CD1c-positive myeloid dendritic cell (primary cell): ENCODE results near the gene SLC1A7.

Source experiments
- DNase-seq: peaks from one replicate; pipeline ENCODE4 v3.0.0-alpha.2; 2016; ENCODE audit errors: extremely low spot score

SLC1A7 gene

GRCh38 chr1:53076721-53077598, 65.5 kb downstream of the SLC1A7 start:
- no peak for DNase-seq

GRCh38 chr1:53076165-53076564, 66.3 kb downstream of the SLC1A7 start:
- no peak for DNase-seq

- no peak for DNase-seq
Measured at GRCh38 chr1:53075761-53076163, 66.7 kb downstream of the SLC1A7 start.

GRCh38 chr1:53075206-53075605, 67.2 kb downstream of the SLC1A7 start:
- no peak for DNase-seq

GRCh38 chr1:53074313-53075154, 67.9 kb downstream of the SLC1A7 start:
- no peak for DNase-seq

GRCh38 chr1:53073868-53074311, 68.5 kb downstream of the SLC1A7 start:
- DNase-seq: no peak

- no peak for DNase-seq
Measured at GRCh38 chr1:53073287-53073686, 69.2 kb downstream of the SLC1A7 start.

- no peak for DNase-seq
Measured at GRCh38 chr1:53071915-53072314, 70.5 kb downstream of the SLC1A7 start.

GRCh38 chr1:53071167-53071865, 71.1 kb downstream of the SLC1A7 start:
- DNase-seq: no peak

GRCh38 chr1:53070621-53071020, 71.8 kb downstream of the SLC1A7 start:
- DNase-seq: no peak

- no peak for DNase-seq
Measured at GRCh38 chr1:53069663-53070327, 72.6 kb downstream of the SLC1A7 start.

- no peak for DNase-seq
Measured at GRCh38 chr1:53069265-53069662, 73.2 kb downstream of the SLC1A7 start.

GRCh38 chr1:53068314-53069099, 73.9 kb downstream of the SLC1A7 start:
- DNase-seq: no peak

GRCh38 chr1:53067886-53068285, 74.6 kb downstream of the SLC1A7 start:
- DNase-seq: no peak

- no peak for DNase-seq
Measured at GRCh38 chr1:53066891-53067738, 75.3 kb downstream of the SLC1A7 start.

GRCh38 chr1:53066488-53066887, 76.0 kb downstream of the SLC1A7 start:
- DNase-seq: no peak

- DNase-seq: no peak
Measured at GRCh38 chr1:53065391-53065790, 77.0 kb downstream of the SLC1A7 start.

- no peak for DNase-seq
Measured at GRCh38 chr1:53063744-53064515, 78.5 kb downstream of the SLC1A7 start.
